ENCODE data around the gene CCDC136.

Gene CCDC136

DNA sequence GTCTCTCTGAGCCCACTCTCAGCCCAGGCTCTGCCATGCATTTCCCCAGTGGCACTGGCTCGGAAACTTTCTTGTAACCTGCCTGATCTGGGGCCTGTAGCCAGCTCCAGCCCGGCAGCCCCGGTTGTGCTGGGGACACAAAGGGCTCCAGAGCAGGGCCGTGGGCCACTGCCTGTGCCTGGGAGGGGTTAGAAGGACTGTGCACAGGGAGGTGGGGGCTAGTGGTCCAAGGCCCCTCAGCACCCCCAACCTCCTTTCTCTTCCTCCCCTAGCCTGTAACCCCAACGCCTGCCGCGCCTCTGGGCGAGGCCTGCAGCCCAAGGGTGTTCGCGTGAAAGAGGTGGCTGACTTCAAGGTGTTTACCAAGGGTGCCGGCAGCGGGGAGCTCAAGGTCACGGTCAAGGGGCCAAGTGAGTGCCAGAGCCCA is 48.0 kb downstream of the CCDC136 start:
- no peak for DNase-seq
- in situ Hi-C loops (cut with MboI; ENCODE audit: low pct_unique_long_range_greater_than_20kb, low sequenced_read_pairs): no loop called here

DNA sequence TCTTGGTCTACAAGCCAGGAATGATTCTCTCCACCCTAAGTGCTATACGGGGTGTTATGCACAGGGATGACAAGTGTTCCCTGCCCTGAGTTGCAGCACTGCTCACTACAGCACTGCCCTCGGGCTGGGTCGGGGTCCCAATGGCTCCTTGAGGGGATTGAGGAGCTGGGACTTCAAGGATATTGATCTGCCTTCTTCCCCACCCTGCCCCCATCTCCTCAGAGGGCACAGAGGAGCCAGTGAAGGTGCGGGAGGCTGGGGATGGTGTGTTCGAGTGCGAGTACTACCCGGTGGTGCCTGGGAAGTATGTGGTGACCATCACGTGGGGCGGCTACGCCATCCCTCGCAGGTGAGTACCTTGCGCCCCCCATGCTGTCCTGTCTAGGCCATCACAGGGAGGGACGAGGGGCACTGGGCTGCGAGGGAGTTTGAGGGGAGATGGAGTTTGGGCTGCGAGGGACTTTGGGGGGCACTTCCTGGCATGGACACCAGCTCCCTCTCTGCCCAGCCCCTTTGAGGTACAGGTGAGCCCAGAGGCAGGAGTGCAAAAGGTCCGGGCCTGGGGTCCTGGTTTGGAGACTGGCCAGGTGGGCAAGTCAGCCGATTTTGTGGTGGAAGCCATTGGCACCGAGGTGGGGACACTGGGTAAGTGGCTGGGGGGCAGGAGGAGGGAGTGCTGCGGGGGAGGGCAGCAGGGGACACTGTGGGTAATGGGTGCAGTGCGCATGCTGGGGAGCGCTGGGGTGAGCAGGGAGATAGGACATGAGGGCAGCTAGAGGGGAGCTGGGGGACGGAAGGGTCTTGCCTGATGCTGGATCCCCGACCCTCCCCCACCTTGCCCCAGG is 48.8 kb downstream of the CCDC136 start:
- in situ Hi-C loops (cut with MboI; ENCODE audit: low pct_unique_long_range_greater_than_20kb, low sequenced_read_pairs): no loop called here

DNA sequence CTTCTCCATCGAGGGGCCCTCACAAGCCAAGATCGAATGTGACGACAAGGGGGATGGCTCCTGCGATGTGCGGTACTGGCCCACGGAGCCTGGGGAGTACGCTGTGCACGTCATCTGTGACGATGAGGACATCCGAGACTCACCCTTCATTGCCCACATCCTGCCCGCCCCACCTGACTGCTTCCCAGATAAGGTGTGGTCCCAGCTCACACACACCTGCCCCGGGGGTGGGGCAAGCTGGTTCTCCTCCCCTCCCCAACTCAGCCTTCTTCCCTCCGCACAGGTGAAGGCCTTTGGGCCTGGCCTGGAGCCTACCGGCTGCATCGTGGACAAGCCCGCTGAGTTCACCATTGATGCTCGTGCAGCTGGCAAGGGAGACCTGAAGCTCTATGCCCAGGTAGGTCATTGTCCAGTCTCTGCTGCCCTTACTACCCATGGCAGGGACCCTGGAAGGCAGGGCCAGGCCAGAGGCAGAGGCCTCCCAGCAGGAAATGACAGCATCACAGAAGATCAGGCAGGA is 49.5 kb downstream of the CCDC136 start:
- DNase-seq: no peak
- in situ Hi-C loops (cut with MboI; ENCODE audit: low pct_unique_long_range_greater_than_20kb, low sequenced_read_pairs): no loop called here

More for the DNA sequence above, 48.8 kb downstream of the CCDC136 start:
- no peak for DNase-seq

DNA sequence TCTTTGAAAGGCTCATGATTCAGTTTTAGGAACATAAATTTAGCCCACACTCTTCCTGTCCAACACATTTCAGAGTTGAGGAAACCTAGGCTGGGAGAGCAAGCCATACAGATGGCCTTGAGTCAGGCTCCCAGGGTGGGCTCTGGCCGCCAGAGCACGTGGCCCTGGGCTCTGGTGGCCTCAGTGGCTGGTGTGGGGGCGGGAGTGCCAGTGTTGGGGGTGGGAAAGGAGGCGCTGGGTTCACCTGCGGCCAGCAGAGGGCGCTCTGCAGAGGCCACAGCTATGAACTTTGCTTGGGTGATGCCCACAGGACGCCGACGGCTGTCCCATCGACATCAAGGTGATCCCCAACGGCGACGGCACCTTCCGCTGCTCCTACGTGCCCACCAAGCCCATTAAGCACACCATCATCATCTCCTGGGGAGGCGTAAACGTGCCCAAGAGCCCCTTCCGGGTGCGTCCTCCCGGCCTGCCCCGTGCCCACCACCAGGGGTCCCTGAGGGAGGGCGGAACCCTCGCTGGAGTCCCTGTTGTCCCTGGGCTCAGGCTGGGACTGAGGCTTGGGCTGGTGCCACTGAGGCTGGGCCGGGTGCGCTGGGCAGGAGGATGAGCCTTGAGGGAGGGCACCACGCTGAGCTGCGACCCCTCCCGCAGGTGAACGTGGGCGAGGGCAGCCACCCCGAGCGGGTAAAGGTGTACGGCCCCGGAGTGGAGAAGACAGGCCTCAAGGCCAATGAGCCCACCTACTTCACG is 50.3 kb downstream of the CCDC136 start:
- peak; percentile 69 for DNase-seq
- in situ Hi-C loops (cut with MboI; ENCODE audit: low pct_unique_long_range_greater_than_20kb, low sequenced_read_pairs): no loop called here

DNA sequence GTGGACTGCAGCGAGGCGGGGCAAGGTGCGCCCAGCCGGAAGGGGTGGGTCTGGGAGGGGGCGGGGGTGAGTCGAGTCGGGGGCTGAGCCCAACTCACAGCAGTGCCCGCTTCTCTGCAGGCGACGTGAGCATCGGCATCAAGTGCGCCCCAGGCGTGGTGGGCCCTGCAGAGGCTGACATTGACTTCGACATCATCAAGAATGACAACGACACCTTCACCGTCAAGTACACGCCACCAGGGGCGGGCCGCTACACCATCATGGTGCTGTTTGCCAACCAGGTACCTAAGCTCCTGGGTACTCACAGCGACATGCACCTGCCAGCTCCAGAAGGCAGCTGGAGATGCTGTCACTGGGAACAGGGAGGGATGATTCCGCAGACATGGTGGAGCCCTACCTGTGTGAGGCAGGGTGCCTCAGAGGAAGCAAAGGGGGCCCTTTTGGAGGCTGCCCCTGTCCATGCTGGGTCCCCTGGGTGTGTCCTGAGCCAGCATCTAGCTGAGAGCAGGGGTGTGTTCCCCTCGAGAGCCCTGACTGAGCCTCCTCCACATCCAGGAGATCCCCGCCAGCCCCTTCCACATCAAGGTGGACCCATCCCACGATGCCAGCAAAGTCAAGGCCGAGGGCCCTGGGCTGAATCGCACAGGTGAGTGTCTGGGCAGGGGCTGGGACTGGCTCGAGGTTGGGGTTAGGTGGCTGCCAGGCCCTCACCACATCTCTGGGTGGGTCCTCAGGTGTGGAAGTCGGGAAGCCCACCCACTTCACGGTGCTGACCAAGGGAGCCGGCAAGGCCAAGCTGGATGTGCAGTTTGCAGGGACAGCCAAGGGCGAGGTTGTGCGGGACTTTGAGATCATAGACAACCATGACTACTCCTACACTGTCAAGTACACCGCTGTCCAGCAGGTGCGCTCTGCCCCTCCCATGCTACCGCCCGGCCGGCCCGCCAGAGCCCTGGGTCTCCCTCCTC is 51.2 kb downstream of the CCDC136 start:
- no peak for DNase-seq
- in situ Hi-C loops (cut with MboI; ENCODE audit: low pct_unique_long_range_greater_than_20kb, low sequenced_read_pairs): no loop called here

DNA sequence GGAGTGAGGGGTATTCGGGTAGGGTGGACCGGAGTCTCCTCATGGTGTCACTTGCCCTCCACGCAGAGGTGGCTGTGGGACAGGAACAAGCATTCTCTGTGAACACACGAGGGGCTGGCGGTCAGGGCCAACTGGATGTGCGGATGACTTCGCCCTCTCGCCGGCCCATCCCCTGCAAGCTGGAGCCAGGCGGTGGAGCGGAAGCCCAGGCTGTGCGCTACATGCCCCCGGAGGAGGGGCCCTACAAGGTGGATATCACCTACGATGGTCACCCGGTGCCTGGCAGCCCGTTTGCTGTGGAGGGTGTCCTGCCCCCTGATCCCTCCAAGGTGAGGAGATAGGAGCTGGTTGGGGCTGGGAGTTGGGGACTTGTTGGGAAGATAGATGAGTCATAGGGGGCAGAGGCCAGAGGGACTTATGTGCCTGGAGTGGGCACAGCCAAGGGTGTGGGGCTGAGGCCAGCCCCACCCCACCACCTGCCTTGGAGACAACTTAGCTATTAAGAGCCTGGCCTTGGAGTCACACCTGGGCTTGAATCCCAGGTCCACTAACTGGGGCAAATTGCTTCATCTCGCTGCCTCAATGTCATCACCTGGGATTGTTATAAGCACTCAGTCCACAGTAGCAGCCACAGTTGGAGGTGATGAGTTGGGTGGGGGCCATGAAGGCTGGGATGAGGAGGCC is 52.3 kb downstream of the CCDC136 start:
- no peak for DNase-seq
- in situ Hi-C loops (cut with MboI; ENCODE audit: low pct_unique_long_range_greater_than_20kb, low sequenced_read_pairs): no loop called here

DNA sequence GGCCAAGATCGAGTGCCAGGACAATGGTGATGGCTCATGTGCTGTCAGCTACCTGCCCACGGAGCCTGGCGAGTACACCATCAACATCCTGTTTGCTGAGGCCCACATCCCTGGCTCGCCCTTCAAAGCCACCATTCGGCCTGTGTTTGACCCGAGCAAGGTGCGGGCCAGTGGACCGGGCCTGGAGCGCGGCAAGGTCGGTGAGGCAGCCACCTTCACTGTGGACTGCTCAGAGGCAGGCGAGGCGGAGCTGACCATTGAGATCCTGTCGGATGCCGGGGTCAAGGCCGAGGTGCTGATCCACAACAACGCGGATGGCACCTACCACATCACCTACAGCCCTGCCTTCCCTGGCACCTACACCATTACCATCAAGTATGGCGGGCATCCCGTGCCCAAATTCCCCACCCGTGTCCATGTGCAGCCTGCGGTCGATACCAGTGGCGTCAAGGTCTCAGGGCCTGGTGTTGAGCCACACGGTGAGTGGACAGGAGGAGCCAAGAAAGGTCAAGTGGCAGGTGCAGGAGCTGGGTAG is 53.1 kb downstream of the CCDC136 start:
- DNase-seq: no peak
- in situ Hi-C loops (cut with MboI; ENCODE audit: low pct_unique_long_range_greater_than_20kb, low sequenced_read_pairs): no loop called here

DNA sequence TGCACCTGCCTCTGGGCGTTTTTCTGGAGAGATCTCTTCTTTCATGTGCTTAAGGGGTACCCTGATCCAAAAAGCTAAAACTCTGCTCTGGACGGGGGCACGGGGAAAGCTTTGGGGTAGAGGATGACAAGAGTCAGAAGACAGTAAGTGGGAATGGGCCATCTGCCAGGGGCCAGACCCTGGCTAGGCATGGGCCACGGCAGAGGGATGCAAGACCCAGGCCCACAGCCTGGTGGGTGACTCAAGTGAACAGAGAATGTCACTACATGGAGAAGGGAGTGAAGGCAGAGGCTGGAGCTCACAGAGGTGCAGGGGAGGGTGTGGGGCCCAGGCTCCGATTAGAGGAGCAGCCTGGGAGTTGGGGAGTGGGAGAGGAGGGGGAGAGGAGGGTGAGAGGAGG is 53.7 kb downstream of the CCDC136 start:
- in situ Hi-C loops (cut with MboI; ENCODE audit: low pct_unique_long_range_greater_than_20kb, low sequenced_read_pairs): no loop called here
- no peak for DNase-seq

DNA sequence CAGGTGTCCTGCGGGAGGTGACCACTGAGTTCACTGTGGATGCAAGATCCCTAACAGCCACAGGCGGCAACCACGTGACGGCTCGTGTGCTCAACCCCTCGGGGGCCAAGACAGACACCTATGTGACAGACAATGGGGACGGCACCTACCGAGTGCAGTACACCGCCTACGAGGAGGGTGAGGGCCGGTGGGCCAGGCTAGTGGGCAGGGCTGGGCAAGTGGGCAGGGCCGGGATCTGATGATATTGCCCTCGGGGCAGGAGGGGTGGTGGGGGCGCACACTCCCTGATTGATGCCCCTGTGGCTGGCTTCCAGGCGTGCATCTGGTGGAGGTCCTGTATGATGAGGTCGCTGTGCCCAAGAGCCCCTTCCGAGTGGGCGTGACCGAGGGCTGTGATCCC is 54.2 kb downstream of the CCDC136 start:
- in situ Hi-C loops (cut with MboI; ENCODE audit: low pct_unique_long_range_greater_than_20kb, low sequenced_read_pairs): no loop called here
- DNase-seq: no peak

DNA sequence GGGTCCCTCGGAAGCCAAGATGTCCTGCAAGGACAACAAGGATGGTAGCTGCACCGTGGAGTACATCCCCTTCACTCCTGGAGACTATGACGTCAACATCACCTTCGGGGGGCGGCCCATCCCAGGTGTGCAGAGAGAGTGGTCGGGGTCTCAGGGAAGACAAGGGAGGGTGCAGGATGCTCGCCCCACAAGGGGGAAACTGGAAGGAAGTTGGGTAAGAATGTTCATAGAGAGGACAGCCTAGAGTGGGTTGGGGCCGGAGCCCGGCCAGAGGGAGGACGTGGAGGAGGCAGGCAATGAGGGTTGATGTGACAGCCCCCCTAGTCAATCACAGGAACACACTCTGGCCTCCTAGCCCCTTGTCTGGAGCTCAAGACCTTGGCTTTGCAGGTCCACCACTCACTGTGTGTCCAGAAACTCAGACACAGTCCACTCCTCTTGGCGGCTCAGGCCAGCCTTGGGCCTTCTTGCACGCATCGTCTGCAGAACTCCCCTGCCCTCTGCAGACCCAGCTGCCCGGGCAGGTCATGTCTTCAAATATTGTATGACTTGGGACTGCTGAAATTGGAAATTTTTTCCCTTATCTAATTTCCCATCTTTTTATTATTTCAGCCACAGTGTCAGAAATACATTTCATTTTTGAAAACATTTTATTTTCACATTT is 55.1 kb downstream of the CCDC136 start:
- in situ Hi-C loops (cut with MboI; ENCODE audit: low pct_unique_long_range_greater_than_20kb, low sequenced_read_pairs): no loop called here
- no peak for DNase-seq

DNA sequence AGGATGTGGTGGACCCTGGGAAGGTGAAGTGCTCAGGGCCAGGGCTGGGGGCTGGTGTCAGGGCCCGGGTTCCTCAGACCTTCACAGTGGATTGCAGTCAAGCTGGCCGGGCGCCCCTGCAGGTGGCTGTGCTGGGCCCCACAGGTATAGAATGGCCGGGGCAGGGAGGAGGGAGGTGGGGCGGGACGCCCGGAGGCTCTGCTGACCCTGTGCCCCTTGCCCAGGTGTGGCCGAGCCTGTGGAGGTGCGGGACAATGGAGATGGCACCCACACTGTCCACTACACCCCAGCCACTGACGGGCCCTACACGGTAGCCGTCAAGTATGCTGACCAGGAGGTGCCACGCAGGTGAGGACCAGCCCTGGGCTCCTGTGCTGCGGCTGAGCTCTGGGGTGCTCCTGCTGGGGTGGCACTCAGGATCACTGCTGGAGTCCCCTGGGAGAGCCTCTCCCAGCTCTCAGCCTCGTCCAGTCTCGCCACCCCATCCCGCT is 56.0 kb downstream of the CCDC136 start:
- DNase-seq: no peak
- in situ Hi-C loops (cut with MboI; ENCODE audit: low pct_unique_long_range_greater_than_20kb, low sequenced_read_pairs): no loop called here

DNA sequence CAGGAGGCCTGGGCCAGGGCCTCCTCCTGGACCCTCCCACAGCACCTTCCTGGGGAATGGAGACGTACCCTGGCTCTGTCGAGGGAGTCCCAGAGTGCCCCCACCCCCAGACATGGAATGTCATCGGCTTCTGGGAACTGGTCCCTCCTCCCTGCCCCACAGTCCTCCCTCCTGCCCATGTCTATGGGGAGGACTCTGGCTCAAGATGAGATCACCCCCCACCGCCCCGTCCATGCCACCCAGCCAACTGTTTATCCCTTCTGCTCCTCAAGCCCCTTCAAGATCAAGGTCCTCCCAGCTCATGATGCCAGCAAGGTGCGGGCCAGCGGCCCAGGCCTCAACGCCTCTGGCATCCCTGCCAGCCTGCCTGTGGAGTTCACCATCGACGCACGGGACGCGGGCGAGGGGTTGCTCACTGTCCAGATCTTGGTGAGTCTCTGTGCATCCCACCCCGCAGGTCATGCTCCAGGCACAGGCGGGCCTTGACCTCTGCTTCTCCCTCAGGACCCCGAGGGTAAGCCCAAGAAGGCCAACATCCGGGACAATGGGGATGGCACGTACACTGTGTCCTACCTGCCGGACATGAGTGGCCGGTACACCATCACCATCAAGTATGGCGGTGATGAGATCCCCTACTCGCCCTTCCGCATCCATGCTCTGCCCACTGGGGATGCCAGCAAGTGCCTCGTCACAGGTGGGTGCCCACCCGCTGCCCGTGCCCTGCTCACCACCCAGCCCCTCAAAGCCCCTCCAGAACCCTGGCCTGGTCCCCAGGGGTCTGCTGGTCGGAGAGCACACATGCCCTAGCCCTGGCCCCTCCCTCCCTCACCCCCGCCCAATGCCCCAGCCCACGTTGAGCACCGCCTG is 56.8 kb downstream of the CCDC136 start:
- in situ Hi-C loops (cut with MboI; ENCODE audit: low pct_unique_long_range_greater_than_20kb, low sequenced_read_pairs): no loop called here
- DNase-seq: no peak

DNA sequence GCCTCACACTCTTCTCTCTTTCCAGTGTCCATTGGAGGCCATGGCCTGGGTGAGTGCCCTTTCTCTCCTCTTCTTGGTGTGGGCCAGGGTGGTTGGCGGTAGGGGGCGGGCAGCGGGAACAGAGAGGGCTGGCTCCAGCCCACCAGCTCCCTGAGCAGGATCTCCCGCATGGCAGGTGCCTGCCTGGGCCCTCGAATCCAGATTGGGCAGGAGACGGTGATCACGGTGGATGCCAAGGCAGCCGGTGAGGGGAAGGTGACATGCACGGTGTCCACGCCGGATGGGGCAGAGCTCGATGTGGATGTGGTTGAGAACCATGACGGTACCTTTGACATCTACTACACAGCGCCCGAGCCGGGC is 57.4 kb downstream of the CCDC136 start:
- in situ Hi-C loops (cut with MboI; ENCODE audit: low pct_unique_long_range_greater_than_20kb, low sequenced_read_pairs): no loop called here

DNA sequence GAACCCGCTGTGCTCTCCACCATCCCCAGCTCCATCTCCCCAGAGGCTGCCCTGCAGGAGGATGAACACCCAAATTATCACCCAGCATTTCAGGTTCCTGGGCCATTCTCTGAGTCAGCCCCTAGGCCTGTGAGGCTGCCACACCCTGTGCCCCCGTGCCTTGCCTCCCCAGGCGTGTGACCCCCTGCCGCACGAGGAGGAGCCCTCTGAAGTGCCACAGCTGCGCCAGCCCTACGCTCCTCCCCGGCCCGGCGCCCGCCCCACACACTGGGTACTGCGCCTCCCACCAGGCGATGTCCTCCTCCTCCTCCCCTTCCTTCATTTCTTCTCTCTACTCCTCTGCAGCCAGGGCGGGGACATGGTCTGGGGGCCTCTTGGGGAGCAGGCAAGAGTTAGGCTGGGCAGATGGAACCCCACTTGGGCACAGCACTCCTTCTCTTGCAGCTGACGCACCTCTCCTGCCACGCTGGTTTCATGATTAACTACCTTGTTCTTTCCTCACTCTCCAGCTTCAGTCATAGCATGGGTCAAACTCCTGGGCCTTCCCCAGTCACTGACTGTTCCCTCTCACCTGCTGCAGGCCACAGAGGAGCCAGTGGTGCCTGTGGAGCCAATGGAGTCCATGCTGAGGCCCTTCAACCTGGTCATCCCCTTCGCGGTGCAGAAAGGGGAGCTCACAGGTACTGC is 58.2 kb downstream of the CCDC136 start:
- in situ Hi-C loops (cut with MboI; ENCODE audit: low pct_unique_long_range_greater_than_20kb, low sequenced_read_pairs): no loop called here
- DNase-seq: no peak

More for the DNA sequence above, 57.4 kb downstream of the CCDC136 start:
- DNase-seq: no peak

DNA sequence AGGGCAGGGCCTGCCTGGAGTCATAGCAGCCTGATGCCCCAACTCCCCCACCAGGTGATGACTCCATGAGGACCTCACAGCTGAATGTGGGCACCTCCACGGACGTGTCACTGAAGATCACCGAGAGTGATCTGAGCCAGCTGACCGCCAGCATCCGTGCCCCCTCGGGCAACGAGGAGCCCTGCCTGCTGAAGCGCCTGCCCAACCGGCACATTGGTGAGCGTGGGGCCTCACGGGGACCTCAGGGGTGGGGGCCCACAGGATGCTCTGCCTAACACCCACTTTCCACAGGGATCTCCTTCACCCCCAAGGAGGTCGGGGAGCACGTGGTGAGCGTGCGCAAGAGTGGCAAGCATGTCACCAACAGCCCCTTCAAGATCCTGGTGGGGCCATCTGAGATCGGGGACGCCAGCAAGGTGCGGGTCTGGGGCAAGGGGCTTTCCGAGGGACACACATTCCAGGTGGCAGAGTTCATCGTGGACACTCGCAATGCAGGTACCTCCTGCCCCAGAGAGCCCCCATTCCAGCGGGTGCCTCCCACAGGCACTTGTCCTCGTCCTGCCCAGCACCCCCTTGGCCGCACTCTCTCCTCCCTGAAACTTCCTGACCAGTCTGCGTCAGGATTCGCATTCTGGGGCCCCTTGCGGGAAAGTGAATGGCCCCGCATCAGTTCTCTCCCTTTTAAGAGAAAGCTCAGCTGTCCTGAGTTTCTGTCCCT is 60.9 kb downstream of the CCDC136 start:
- DNase-seq: no peak
- in situ Hi-C loops (cut with MboI; ENCODE audit: low pct_unique_long_range_greater_than_20kb, low sequenced_read_pairs): no loop called here

DNA sequence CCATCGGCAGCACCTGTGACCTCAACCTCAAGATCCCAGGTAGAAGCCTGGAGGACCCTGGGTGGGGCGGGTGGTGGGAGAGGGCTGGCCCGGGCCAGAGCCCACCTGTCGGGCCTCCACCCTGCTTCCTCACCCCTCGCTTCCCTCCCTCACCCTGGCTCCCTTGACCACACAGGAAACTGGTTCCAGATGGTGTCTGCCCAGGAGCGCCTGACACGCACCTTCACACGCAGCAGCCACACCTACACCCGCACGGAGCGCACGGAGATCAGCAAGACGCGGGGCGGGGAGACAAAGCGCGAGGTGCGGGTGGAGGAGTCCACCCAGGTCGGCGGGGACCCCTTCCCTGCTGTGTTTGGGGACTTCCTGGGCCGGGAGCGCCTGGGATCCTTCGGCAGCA is 62.0 kb downstream of the CCDC136 start:
- in situ Hi-C loops (cut with MboI; ENCODE audit: low pct_unique_long_range_greater_than_20kb, low sequenced_read_pairs): no loop called here
- no peak for DNase-seq

Data from KBM-7 (cell line).